ENCODE measurements around the gene CNOT4.
"Not testable (repeated sequence)": the region's sequence is repeated elsewhere in the genome, so short reads cannot be mapped to it uniquely, and the experiment has no call there.

CNOT4 gene

DNA sequence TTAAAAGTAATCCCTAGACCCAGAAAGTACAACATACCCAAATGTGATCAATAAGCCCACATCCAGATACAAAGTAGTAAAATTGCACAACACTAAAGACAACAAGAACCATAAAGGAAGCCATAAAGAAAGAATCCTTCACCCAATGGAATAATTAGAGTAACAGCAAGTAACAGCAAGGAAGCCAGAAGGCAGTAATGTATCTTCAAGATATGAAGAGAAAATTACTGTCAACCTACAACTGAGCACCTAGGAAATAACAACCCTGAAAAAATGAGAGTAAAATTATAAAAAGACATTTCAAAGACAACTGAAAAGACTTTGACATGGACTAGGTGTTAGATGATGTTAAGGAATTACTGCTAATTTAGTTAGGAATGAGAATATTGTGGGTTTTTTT lies 60.5 kb downstream of the CNOT4 start:
- DNase-seq: no peak

DNA sequence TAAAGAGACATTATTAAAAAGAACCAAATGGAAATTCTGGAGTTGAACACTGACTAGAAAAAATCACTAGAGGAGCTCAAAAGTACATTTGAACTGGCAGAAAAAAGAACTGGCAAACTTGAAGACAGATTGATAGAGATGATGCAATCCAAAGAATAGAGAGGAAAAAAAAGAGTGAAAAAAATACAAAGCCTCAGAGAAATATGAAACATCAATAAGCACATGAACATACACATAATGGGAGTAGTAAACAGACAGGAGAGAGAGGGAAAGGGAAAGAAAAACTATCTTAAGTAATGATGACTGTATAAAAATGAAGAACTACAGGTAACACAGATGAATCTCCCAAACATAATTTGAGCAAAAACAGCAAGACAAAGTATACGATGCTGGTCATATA lies 61.1 kb downstream of the CNOT4 start:
- DNase-seq: no peak

DNA sequence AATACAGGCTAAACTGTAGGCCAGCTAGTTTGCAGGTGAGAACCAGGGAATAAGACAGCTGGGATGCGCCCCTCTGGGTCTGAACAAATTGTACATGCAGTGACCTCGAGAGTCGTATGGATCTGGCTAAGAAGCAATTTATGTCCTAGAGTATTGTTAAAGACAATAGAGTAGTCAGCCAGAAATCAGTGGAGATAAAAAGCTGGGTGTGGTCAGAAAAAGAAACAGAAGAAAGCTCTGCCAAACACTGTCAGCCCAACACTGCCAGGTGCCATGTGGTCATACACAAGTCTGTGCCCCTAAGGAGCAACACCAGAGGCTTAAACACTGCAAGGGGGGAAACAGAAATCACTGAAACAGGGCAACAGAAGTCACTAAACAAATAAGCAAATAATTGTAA lies 62.2 kb downstream of the CNOT4 start:
- no peak for DNase-seq

DNA sequence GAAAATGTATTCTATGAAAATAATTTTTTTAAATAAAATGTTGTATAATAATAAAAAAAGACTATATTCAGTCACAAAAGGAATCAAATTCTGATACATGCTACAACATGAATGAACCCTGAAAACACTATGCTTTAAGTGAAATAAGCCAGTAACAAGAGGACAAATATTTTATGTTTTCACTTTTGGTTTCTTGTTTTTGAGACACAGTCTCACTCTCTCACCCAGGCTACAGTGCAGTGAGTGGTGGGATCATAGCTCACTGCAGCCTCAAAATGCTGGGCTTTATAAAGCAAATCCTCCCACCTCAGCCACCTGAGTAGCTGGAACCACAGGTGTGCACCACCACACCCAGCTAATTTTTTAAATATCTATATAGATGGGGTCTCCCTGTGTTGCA lies 64.2 kb downstream of the CNOT4 start:
- no peak for DNase-seq

DNA sequence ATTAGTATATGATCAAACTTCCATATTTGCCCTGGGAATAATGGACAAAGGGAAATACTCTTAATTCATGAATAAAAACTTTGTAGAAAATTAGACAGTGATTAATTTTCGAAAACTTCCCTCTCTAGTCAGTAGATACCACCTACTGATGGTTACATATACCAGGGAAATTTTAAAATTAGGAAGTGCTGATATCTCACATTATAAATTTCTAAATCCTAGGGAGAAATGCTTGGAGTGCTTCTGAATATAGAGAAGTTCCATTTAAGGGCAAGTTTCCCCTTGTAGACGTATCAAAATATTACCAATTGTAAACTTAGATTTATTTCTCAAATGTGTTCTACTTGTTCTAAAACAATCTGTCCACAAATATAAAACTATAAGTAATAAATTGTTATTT lies 64.6 kb downstream of the CNOT4 start:
- DNase-seq: not testable (repeated sequence)

DNA sequence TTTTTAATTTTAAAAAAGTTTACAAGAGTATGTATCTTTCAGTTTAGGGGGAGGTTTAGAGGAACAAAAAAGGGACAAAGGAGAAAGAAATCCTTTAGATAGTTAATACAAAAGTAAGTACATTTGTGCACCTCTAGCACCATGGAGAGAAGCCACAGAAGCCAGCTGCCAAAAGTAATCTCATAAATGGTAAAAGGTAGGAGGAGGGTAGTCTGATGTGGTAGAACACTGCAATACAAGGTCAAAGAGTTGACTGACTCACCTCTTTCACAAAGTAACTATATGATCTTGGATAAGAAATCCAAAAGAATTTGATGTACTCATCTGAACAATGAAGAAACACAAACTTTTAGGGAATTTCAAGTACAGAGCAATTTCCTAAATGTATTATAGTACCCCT lies 68.1 kb downstream of the CNOT4 start:
- no peak for DNase-seq

DNA sequence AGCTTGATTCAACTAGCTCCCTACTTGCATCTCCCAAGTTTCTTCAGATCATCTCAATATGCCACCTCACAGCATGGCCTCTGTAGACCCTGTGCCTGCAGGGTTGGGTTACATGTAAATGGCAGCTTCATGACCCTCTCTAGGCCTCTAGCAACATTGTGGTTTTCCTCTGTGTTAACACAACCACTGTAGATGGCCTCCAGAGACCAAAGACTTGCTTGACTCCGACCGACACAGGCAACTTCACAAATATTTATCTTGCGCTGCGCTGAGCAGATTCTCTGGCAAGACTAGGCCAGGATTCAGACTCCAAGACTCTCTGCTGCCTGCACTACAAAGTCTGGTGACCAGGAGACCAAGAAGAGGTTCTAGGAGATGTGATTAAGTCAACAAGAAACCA lies 75.9 kb downstream of the CNOT4 start:
- DNase-seq: no peak

DNA sequence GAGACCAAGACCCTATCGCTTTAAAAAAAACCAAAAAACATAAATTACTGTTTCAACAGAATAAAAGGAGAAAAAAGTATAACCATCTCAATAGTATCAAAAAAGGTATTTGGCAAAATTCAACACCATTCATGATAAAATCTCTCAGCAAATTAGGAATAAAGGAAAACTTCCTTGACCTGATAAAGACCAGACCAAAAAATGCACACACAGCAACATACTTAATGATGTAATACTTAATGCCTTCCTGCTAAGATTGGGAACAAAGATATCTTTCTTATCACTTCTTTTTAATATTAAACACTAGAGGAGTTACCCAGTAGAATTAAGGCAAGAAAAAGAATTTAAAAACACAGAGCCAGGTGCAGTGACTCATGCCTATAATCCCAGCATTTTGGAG lies 79.3 kb downstream of the CNOT4 start:
- no peak for DNase-seq

DNA sequence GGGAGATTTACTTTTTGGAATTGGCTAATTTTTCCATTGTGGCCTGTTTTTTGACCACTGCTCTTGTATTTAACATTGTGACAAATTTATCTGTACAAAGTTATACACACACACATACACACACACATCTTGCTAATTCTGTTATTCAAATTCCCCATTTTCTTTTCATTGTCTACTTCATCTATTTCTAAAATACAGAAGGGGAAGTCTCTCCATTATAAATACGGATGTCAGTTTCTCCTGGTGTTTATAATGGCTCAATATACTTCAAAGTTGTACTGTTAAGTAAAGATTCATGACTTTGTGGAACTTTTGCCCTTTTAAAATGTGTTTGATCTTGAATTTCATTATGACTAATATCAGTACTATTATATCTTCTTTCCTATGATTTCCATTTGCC lies 81.0 kb downstream of the CNOT4 start:
- no peak for DNase-seq

DNA sequence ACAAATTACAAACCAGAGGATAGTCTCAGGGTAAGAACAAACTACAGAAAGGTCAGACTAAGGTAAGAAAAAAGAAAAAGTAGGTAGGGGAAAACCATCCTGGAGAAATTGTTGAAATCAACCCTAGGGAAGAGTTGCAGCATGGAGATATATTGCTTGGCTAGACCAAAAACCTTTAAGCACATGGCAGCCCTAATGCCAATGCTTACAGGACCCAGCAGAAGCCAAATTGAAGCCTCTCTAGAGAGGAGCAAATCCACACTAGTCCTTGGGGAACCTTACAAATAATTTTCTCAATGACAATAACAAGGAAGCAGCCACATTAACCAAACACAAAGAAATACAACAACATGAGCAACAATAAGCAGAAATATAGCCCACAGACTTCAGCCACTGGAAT lies 81.9 kb downstream of the CNOT4 start:
- no peak for DNase-seq

DNA sequence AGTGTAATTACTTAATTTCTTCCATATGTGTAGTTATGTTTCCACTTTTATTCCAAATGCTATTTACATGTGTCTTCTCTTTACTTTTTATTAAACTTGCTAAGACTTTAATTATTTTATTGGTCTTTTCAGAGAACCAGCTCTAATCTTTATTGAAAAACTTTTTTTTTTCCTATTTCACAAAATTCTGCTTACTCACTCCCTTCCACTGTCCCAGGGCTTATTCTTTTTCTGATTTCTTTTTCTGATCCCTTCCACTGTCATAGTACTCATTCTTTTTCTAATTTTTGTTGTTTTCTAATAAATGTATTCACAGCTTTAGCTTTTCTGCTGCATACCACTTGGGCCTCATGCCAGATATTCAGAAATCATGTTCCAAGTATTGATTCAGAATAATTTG lies 82.7 kb downstream of the CNOT4 start:
- no peak for DNase-seq

DNA sequence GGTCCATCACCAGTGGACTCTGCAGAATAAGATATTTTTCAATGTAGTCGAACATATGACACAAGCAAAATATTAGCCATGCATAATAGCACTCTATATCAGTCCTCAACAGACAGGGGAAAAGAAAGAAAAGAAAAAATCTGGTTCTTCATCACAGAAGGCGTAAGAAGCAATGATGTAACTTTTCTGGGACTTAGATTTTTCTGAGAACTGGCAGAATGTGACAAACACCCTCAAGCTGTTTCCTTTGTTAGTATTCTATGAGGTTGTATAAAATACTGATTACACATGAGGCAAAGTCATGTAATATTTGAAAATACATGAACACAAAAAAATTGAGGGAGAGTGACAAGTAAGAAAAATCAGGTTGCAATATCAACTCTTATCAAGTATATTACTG lies 84.9 kb downstream of the CNOT4 start:
- DNase-seq: no peak

DNA sequence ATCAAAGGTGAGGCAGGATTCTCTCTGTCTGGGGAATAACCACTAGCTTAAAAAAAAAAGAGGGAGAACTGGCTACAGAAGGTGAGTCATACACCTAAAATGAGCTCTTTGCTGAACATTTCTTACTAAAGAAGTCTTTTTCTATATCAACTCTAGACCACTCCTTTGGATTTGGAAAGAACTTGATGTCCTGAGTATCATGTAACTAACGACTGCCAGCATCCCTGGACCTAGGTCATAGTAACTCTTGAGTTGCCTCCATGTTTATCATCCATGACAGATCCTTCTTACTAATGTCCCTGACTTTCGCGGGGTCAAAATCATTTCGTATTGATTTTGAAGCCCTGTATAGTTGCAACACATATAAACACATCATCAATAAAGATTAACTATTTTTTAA lies 89.1 kb downstream of the CNOT4 start:
- DNase-seq: no peak

DNA sequence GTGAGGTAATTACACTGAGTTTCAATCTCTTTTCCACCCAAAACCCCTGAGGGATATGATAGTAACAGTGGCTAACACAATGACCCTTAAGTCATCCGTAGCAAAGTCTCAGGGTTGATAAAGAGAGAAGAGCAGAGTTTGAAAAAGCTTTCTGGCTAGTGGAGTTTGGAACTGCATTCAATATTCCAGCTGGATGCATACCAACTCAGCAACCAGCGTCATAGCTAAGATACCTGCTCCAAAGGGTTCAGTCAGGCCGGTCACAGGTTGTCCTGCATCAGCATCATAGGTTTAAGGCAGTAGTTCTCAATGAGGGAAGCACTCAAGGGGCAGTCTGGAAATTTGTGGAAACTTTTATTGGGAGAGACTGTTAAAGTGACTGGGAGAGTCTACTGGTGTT lies 93.5 kb downstream of the CNOT4 start:
- DNase-seq: no peak

DNA sequence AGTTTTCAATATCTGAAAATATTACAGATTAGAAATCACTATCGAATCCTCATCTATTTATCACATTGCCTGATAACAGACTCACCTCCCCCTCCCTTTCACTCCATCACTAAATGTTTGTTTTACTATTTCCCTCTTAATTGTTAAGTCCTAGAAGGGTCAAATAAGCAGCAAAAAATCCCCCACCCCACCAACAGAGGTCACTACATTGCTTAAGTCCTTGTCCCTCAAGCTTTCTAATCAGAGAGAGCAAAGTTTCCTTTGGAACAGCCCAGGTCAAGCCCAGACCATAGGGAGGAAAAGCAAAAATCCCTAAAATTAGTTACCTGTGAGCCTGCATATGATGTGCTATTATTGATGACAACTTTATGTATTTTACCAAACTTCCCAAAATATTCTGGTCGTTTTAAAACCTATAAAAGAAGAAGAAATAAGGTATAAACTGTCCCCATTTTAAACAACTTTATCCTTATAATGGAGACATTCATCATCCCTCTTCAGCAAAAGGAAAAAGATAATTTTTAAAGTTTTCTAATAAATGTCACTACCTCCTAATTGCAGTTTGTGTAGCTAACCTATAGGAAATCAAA lies 95.0 kb downstream of the CNOT4 start:
- peak; percentile 20 to 41 for DNase-seq

DNA sequence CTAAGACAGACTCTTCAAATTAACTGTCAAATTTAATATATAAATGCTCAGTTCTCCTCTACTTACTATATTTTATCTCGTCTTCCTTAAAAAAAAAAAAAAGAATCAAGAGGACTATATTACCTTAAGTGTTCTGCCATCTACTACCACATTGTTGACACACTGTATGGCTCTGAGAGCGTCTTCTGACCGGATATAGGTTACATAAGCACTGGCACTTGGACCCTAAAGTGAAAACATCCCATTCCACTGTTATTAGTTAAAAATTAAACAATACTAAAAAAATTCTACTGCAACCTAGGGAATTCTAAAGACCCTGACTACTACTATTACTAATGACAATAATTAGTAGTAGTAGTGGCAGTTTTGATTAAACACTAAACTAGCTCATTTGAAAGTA lies 95.7 kb downstream of the CNOT4 start:
- DNase-seq: no peak

DNA sequence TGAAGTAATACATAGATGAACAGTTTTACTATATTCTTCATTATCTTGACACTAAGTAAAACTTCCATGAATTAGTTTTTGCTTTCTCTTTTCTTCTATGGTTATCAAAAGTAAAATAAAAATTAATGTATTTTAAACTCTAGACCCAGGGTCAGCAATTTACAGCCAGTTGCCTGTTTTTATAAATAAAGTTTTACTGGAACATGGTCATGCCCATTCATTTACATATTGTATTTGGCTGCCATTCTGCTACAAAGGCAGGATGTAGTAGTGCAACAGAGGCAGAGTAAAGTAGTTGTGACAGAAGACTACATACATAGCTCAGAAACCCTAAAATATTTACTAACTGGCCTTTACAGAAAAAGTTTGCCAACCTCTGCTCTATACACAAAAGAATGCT lies 98.8 kb downstream of the CNOT4 start:
- DNase-seq: no peak

DNA sequence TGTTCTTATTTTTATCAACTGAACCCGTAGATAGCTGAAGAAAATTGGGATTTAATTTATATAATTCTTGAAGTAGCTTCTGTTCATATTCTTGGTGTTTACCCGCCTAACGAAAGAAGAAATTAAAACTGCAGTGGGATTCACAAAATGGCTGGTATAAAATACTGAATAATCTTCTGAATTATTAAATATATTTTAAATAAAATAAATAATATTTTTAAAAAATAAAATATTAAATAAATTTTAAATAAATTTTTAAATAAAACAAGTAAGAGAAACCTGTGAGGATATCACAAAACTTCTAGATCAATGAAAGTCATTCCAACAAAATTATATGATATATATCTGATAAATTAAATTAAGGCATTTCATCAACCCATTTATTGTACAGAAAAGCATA lies 99.4 kb downstream of the CNOT4 start:
- no peak for DNase-seq

DNA sequence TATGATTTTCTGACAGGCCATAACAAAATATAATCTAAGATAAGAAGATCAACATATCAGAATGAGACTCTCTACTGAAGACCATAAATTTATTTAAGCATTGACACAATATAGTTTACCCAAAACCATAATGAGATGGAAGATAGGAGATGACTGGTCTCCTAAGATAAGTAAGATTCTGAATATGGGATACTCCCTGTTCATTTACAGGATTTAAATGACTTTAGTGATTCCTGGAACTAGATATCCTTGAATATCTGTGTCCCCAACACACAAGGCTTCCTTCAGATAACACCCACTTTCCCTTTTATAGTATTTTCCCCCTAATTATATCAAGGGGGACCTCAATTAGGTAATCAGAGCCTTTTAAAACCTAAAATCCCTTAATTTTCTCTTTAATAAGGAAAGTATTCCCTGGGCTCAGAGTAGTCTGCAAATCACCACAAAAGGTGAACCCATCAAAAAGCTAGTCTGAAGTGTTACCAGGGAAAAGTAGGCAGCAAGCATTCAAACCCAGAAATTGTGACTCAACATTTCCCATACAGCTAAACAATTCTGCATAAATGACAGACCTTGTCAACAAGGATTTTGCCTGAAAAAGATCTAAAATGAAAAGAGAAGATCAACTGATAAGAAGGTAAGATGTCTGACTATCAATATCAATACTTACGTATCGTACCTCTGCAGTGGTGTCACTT lies 99.9 kb downstream of the CNOT4 start:
- DNase-seq: no peak

DNA sequence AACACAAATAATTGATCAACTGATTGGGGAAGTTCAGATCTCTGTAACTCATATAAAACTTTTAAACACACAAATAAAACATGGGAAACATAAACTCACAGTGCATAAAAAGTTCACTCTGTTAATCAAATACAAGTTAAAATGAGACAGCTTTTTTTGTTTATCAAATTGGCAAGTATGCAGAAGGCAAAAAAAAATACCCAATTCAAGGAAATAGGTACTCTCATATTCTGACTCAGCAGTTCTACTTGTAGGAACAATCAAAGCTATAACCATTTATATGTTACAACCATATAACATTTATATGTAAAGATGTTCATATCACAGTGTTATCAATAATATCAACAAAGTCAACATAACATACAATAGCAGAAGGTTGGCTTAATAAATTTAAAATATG lies 102.0 kb downstream of the CNOT4 start:
- DNase-seq: no peak

DNA sequence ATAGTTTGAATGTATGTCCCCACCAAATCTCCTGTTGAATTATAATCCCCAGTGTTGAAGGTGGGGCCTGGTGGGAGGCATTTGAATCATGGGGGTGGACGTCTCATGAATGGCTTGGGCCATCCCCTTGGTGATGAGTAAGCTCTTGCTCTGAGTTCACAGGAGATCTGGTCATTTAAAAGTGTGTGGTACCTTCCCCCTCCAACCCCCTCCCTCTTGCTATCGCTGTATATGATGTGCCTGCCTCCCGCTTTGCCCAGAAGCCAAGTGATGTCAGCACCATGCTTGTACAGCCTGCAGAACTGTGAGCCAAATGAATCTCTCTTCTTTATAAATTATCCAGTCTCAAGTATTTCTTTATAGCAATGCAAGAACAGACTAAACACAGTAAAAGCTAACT lies 103.0 kb downstream of the CNOT4 start:
- DNase-seq: no peak

DNA sequence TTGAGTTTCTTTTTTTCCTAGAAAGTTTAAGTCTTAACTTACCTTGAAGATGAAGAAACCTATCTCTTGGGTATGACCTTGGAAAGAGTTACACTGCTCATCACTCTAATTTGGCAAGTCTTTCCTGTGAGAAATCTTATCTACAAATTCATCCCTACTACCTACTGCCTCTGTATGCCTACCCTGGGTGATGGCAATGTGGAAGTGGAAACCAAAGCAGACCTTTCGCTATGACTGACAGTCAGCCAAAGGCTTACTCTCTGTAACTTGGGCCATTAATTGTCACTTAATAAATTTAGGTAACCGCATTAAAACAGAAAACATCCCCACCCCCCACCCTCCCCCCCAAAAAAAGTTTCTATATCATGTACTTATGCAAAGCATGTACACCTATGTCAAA lies 103.9 kb downstream of the CNOT4 start:
- no peak for DNase-seq

DNA sequence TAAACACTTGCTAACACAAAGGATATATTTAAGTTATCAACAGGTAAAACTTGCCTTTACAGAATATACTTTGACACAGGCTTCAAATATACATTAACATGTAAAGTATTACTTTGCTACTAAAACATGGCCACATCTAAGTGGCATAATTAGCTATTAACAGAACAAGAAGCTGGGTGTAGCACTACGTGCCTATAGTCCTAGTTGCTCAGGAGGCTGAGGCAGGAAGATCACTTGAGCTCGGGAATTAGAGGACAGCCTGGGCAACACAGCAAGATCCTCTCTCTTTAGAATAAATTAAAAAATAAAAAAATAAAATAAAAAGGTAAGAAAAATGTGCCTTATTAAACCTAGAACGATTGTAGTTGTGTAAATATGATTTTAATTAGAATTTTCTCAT lies 106.6 kb downstream of the CNOT4 start:
- no peak for DNase-seq

DNA sequence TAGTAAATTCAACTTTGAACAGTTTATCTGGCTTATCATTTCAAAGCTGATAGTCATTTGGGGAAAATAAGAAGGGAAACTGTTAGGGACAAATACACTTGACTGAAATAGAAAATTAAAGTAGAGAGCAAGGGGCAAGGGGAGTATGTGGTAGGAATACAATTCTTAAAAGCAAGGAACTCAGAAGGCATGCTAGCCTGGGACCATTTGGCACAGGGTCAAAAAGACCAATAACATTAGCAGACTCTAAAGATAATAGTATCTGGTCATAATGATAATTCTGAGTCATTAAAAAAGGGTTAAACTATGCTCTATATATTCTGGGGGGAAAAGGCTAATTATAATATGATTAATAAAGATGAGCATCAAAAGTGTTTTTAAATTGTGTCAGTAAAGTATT lies 112.2 kb downstream of the CNOT4 start:
- DNase-seq: no peak

DNA sequence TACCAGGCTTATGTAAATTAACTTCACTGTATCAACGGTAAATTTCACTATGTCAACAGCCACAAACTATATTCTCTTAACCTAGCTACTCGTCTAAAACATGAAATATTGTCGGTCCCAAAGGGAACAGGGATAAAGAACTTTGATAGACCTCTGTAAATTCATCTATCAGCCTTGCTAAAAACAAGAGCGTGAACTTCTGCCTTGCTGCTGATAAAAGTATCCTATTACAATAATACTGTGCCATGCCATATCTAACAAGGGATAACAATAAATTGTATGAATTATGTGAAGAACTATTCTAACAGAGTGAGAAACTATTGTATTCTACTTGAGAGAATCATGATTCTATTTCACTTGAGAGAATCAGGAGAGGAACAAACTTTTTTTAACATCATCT lies 117.2 kb downstream of the CNOT4 start:
- no peak for DNase-seq
